Liver (tissue), 9 donors: ENCODE measurements around the gene P2RX5. TPM values are rescaled to one million over a fixed set of nuclear protein-coding genes. Genes with fewer than 3 reads are reported as not detected.

ENCODE experiments used
- DNase-seq: peaks from one replicate; pipeline ENCODE4 v3.0.0-alpha.2; 2017; ENCODE audit warnings: low spot score
- H3K27ac ChIP-seq, 2 donors: one replicate each; pipeline ENCODE4 v1.7.0; 2013; ENCODE audit warnings: inconsistent platforms in 2 of 2, low read length in 2 of 2, control low read depth in 1 of 2, low read depth in 1 of 2, mild to moderate bottlenecking in 1 of 2
- H3K27me3 ChIP-seq, 4 donors: one replicate each; pipeline versions ENCODE4 v1.6.1 to v1.7.0; 2013; ENCODE audit warnings: low read length in 3 of 4, inconsistent platforms in 1 of 4, mild to moderate bottlenecking in 1 of 4, moderate library complexity in 1 of 4; ENCODE audit not compliant: control insufficient read depth in 4 of 4, insufficient read depth in 4 of 4
- H3K36me3 ChIP-seq, 4 donors: one replicate each; pipeline versions ENCODE4 v1.6.1 to v1.7.0; 2013; ENCODE audit warnings: low read length in 3 of 4, mild to moderate bottlenecking in 3 of 4, low read depth in 1 of 4, moderate library complexity in 1 of 4; ENCODE audit not compliant: control insufficient read depth in 4 of 4, insufficient read depth in 3 of 4
- H3K4me1 ChIP-seq, 4 donors: one replicate each; pipeline versions ENCODE4 v1.6.1 to v1.7.0; 2013; ENCODE audit warnings: low read length in 3 of 4, mild to moderate bottlenecking in 3 of 4, moderate library complexity in 1 of 4; ENCODE audit not compliant: control insufficient read depth in 4 of 4, insufficient read depth in 4 of 4
- H3K4me3 ChIP-seq, 3 donors: one replicate each; pipeline versions ENCODE4 v1.6.1 to v1.7.0; 2013; ENCODE audit warnings: low read length in 3 of 3, control low read depth in 1 of 3, low read depth in 1 of 3, mild to moderate bottlenecking in 1 of 3
- H3K9ac ChIP-seq, 2 donors: one replicate each; pipeline ENCODE4 v1.7.0; 2013; ENCODE audit warnings: low read length in 2 of 2, mild to moderate bottlenecking in 2 of 2, moderate library complexity in 2 of 2, control low read depth in 1 of 2, low read depth in 1 of 2
- H3K9me3 ChIP-seq, 4 donors: one replicate each; pipeline versions ENCODE4 v1.6.1 to v1.7.0; 2013; ENCODE audit warnings: low read length in 3 of 4; ENCODE audit not compliant: control insufficient read depth in 4 of 4
- FOXA2 ChIP-seq: IDR thresholded peaks from 2 replicates; pipeline ENCODE4 v1.6.1; 2016; ENCODE audit warnings: antibody characterized with exemption
- GABPA ChIP-seq, 2 donors: IDR thresholded peaks in 1 of 2; conservative IDR thresholded peaks in 1 of 2; 2 replicates each; pipeline ENCODE4 v1.6.1; 2016; ENCODE audit warnings: antibody characterized with exemption in 2 of 2, mild to moderate bottlenecking in 1 of 2, moderate library complexity in 1 of 2
- HNF4A ChIP-seq, 2 donors: conservative IDR thresholded peaks; 2 replicates each; pipeline ENCODE4 v1.6.1; 2016; ENCODE audit warnings: antibody characterized with exemption in 2 of 2, mild to moderate bottlenecking in 2 of 2
- JUND ChIP-seq, 2 donors: IDR thresholded peaks; 2 replicates each; pipeline ENCODE4 v1.6.1; 2016; ENCODE audit warnings: antibody characterized with exemption in 2 of 2
- NR2F2 ChIP-seq: IDR thresholded peaks from 2 replicates; pipeline ENCODE4 v1.6.1; 2016; ENCODE audit warnings: antibody characterized with exemption
- RAD21 ChIP-seq, 2 donors: IDR thresholded peaks; 2 replicates each; pipeline ENCODE4 v1.6.1; 2016; ENCODE audit warnings: antibody characterized with exemption in 2 of 2, mild to moderate bottlenecking in 2 of 2
- RXRA ChIP-seq, 2 donors: IDR thresholded peaks; 2 replicates each; pipeline ENCODE4 v1.6.1; 2017 to 2018; ENCODE audit warnings: antibody characterized with exemption in 2 of 2, mild to moderate bottlenecking in 1 of 2
- SP1 ChIP-seq: IDR thresholded peaks from 2 replicates; pipeline ENCODE4 v1.6.1; 2018; ENCODE audit warnings: antibody characterized with exemption, mild to moderate bottlenecking
- TAF1 ChIP-seq: conservative IDR thresholded peaks from 2 replicates; pipeline ENCODE4 v1.6.1; 2016; ENCODE audit warnings: antibody characterized with exemption, mild to moderate bottlenecking
- YY1 ChIP-seq: IDR thresholded peaks from 2 replicates; pipeline ENCODE4 v1.6.1; 2016; ENCODE audit warnings: antibody characterized with exemption, mild to moderate bottlenecking
- WGBS: extraction: QIAGEN DNeasy Blood & Tissue Kit; methylation state at CpG from one replicate; pipeline ENCODE4 v1.1.7; 2013; 5-methylcytosine and 5-hydroxymethylcytosine counted together
- polyA plus RNA-seq, 2 donors: library from polyadenylated mRNA; stranded (reverse) in 1 of 2; unstranded in 1 of 2; fragments of 200-250 nt in 1 of 2; fragments of >200 nt in 1 of 2; fragmentation: Nextera tagmentation in 1 of 2; extraction: Ambion mirVana in 1 of 2; gene quantifications; one replicate each; pipeline versions ENCODE4 v1.2.1 to v1.2.3, GENCODE V29; 2013 to 2015
- total RNA-seq, 2 donors: library from RNA; depleted of rRNA; stranded (reverse); fragments of >200 nt; gene quantifications; one replicate each; pipeline ENCODE4 v1.2.3, GENCODE V29; 2014
- TF ChIP-seq, protein P1 (sequence below): IDR thresholded peaks from 2 replicates; pipeline ENCODE4 v1.6.1; 2016; ENCODE audit warnings: antibody characterized with exemption
- TF ChIP-seq, protein P2 (sequence below): IDR thresholded peaks from 2 replicates; pipeline ENCODE4 v1.6.1; 2016; ENCODE audit warnings: antibody characterized with exemption, mild to moderate bottlenecking
- TF ChIP-seq, protein P3 (sequence below): fragments of 150-350 bp; IDR thresholded peaks from 2 replicates; pipeline ENCODE4 v1.5.1; 2017; ENCODE audit warnings: improper control_type of control experiment, low read depth, low read length; ENCODE audit not compliant: missing input control
- donor health status: healthy.
- donor health status: healthy.
- donor health status: healthy.
- donor health status: healthy.
- donor health status: healthy.

Gene P2RX5, protein sequence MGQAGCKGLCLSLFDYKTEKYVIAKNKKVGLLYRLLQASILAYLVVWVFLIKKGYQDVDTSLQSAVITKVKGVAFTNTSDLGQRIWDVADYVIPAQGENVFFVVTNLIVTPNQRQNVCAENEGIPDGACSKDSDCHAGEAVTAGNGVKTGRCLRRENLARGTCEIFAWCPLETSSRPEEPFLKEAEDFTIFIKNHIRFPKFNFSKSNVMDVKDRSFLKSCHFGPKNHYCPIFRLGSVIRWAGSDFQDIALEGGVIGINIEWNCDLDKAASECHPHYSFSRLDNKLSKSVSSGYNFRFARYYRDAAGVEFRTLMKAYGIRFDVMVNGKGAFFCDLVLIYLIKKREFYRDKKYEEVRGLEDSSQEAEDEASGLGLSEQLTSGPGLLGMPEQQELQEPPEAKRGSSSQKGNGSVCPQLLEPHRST
- 1 to 10 TPM; 1.2 to 1.8 TPM for total RNA-seq
- polyA plus RNA-seq, result 1 to 10 TPM in 1 of 2 donors, under 1 TPM in 1; 0.31 to 1.1 TPM

DNA sequence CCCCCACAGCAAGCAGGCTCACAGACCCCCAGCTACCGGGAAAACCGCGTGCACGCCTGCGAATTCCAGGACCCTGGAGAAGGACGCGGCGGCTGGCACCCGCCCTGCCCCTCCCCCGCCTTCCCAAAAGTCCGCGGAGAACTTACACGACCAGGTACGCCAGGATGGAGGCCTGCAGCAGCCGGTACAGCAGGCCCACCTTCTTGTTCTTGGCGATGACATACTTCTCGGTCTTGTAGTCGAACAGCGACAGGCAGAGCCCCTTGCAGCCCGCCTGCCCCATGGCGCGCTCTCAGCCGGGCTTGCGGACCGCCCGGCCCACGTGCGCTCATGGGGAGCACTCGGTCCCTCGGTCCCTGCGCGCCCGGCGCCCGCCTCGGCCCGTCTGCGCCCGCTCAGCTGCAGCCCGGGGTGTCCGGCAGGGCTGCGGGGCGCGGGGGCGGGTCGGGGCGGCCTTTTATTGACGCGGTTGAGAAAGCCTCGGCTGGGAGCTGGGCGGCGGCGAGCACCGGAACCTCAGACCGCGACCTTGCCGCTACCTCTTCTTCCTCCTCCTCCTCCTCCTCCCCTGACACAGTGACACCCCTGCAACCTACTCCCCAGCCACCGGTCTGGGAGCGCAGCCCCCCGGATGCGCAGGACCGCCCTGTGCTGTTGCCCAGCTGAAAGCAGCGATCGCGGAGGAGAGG, at the start of gene P2RX5:
P2RX5 (minus strand) TSS at position 433 of the 689 bp plus-strand sequence; CDS start at position 283, 150 bp downstream.
- peaks cover 4 to 10% (median 10%) of the 10 kb centered on the region in 4 donors for H3K4me1 ChIP-seq
- TF ChIP-seq TAF1 (no peak), JUND (IDR thresholded peaks at IDR 0.05) (no peak), GABPA (IDR thresholded peaks at IDR 0.05 in 1 of 2, conservative IDR thresholded peaks at IDR 0.05 in 1 of 2) (no peak)
- TF ChIP-seq, protein P1, sequence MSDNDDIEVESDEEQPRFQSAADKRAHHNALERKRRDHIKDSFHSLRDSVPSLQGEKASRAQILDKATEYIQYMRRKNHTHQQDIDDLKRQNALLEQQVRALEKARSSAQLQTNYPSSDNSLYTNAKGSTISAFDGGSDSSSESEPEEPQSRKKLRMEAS, result no peak
- TF ChIP-seq, protein P2, sequence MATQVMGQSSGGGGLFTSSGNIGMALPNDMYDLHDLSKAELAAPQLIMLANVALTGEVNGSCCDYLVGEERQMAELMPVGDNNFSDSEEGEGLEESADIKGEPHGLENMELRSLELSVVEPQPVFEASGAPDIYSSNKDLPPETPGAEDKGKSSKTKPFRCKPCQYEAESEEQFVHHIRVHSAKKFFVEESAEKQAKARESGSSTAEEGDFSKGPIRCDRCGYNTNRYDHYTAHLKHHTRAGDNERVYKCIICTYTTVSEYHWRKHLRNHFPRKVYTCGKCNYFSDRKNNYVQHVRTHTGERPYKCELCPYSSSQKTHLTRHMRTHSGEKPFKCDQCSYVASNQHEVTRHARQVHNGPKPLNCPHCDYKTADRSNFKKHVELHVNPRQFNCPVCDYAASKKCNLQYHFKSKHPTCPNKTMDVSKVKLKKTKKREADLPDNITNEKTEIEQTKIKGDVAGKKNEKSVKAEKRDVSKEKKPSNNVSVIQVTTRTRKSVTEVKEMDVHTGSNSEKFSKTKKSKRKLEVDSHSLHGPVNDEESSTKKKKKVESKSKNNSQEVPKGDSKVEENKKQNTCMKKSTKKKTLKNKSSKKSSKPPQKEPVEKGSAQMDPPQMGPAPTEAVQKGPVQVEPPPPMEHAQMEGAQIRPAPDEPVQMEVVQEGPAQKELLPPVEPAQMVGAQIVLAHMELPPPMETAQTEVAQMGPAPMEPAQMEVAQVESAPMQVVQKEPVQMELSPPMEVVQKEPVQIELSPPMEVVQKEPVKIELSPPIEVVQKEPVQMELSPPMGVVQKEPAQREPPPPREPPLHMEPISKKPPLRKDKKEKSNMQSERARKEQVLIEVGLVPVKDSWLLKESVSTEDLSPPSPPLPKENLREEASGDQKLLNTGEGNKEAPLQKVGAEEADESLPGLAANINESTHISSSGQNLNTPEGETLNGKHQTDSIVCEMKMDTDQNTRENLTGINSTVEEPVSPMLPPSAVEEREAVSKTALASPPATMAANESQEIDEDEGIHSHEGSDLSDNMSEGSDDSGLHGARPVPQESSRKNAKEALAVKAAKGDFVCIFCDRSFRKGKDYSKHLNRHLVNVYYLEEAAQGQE, result peak; percentile 76
- H3K9ac ChIP-seq, result no peak within 1 kb of the TSS
- H3K27me3 ChIP-seq, result no peaks in the 10 kb centered on the region
- H3K4me3 ChIP-seq, result peak within 1 kb of the TSS in 2 of 3 donors; percentile 54 to 63
- no peak within 1 kb of the TSS for H3K27ac ChIP-seq
- no peak for DNase-seq
- peaks cover 0 to 10% (median 5%) of the 10 kb centered on the region in 4 donors for H3K9me3 ChIP-seq
- no peaks in the 10 kb centered on the region for H3K36me3 ChIP-seq
- 2% methylated on average over 65 of the region's 65 CpGs for WGBS

DNA sequence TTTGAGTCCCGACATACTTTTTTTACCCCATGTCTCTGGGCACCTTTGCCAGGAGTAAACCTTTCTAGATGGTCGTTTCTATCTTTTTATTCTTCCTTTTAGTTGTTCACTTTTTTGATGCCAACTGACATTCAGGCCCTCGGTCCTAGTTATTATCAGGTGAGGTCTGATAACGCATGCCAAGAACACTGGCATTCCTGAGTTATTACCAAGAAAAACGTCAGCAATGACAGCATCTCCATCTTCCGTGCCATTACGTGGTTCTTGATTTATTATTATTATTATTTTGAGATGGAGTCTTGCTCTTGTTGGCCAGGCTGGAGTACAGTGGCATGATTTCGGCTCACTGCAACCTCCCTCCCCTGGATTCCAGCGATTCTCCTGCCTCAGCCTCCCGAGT, 49.1 kb upstream of the P2RX5 start:
- Histone ChIP-seq H3K36me3 (no peaks in the 10 kb centered on the region), H3K27me3 (no peaks in the 10 kb centered on the region), H3K4me1 (no peaks in the 10 kb centered on the region), H3K4me3 (no peak overlapping the region), H3K27ac (no peak overlapping the region), H3K9ac (no peak overlapping the region), H3K9me3 (no peaks in the 10 kb centered on the region)
- DNase-seq, result no peak
- no peak for TF ChIP-seq NR2F2
- no peak for TF ChIP-seq RXRA (IDR thresholded peaks at IDR 0.05)
- TF ChIP-seq HNF4A (conservative IDR thresholded peaks at IDR 0.05), result no peak
- TF ChIP-seq FOXA2, result no peak
- 88% methylated on average over 10 of the region's 10 CpGs for WGBS

DNA sequence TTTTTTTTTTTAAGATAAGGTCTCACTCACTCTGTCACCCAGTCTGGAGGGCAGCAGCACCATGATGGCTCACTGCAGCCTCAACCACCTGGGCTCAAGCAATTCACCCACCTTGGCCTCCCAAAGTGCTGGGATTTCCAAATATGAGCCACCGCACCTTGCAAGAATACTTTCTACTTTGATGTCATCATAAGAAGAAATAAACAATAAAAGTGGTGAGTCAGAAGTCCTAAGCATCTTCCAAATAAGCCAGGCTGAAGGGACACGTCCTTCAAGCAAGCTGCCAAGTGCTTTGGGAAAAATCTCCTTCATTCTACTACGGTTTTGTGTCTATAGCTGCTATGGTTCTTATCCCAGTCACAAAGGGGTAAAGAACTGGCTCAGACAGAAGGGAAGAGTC, 48.1 kb upstream of the P2RX5 start:
- H3K27me3 ChIP-seq, result no peaks in the 10 kb centered on the region
- H3K27ac ChIP-seq, result no peak overlapping the region
- H3K4me1 ChIP-seq, result no peaks in the 10 kb centered on the region
- H3K9ac ChIP-seq, result no peak overlapping the region
- no peaks in the 10 kb centered on the region for H3K9me3 ChIP-seq
- no peaks in the 10 kb centered on the region for H3K36me3 ChIP-seq
- no peak overlapping the region for H3K4me3 ChIP-seq
- 75% methylated on average over 3 of the region's 3 CpGs for WGBS
- DNase-seq, result no peak
- no peak for TF ChIP-seq GABPA (IDR thresholded peaks at IDR 0.05 in 1 of 2, conservative IDR thresholded peaks at IDR 0.05 in 1 of 2)
- TF ChIP-seq SP1, result no peak
- no peak for TF ChIP-seq NR2F2
- TF ChIP-seq, protein P3, sequence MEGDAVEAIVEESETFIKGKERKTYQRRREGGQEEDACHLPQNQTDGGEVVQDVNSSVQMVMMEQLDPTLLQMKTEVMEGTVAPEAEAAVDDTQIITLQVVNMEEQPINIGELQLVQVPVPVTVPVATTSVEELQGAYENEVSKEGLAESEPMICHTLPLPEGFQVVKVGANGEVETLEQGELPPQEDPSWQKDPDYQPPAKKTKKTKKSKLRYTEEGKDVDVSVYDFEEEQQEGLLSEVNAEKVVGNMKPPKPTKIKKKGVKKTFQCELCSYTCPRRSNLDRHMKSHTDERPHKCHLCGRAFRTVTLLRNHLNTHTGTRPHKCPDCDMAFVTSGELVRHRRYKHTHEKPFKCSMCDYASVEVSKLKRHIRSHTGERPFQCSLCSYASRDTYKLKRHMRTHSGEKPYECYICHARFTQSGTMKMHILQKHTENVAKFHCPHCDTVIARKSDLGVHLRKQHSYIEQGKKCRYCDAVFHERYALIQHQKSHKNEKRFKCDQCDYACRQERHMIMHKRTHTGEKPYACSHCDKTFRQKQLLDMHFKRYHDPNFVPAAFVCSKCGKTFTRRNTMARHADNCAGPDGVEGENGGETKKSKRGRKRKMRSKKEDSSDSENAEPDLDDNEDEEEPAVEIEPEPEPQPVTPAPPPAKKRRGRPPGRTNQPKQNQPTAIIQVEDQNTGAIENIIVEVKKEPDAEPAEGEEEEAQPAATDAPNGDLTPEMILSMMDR, result no peak
- no peak for TF ChIP-seq YY1
- no peak for TF ChIP-seq TAF1
- TF ChIP-seq RXRA (IDR thresholded peaks at IDR 0.05), result no peak
- no peak for TF ChIP-seq FOXA2
- no peak for TF ChIP-seq RAD21 (IDR thresholded peaks at IDR 0.05)
- TF ChIP-seq, protein P1, result no peak
- TF ChIP-seq HNF4A (conservative IDR thresholded peaks at IDR 0.05), result no peak
